Hematopoietic multipotent progenitor cell (in vitro differentiated cells): ENCODE data around the gene PPP1R11. TPM values are rescaled to one million over a fixed set of nuclear protein-coding genes. Genes with fewer than 3 reads are reported as not detected.

ENCODE experiments used
- DNase-seq, 3 donors: peaks; one replicate each; pipeline ENCODE4 v3.0.0-alpha.2; 2011 to 2015; ENCODE audit warnings: low read depth in 2 of 3, low spot score in 2 of 3
- total RNA-seq: library from RNA; depleted of rRNA; stranded (reverse); fragments of >200 nt; gene quantifications from one replicate; pipeline ENCODE4 v1.2.3, GENCODE V29; 2012

The PPP1R11 gene
- total RNA-seq, 1 donor: 16.7 TPM

- peak; percentile 75 to 96 (median 93) for DNase-seq
These were observed 5.7 kb upstream of the PPP1R11 start, which contains the start of gene POLR1H for GRCh38 chr6:30061092-30061857. Gene POLR1H, plus strand, starts transcription at chr6:30061265. Its CDS starts 260 bp downstream, at chr6:30061525.

- no peak for DNase-seq
These were observed 5.0 kb upstream of the PPP1R11 start for GRCh38 chr6:30061858-30062458.

- no peak for DNase-seq
These were observed 4.4 kb upstream of the PPP1R11 start for GRCh38 chr6:30062471-30063178.

- DNase-seq: no peak
These were observed 3.7 kb upstream of the PPP1R11 start for GRCh38 chr6:30063315-30063714.

GRCh38 chr6:30066082-30066481 lies 916 bp upstream of the PPP1R11 start:
- no peak for DNase-seq

GRCh38 chr6:30067460-30068139 lies 602 bp downstream of the PPP1R11 start:
- DNase-seq: no peak

GRCh38 chr6:30071081-30071818 lies 4.3 kb downstream of the PPP1R11 start:
- DNase-seq: peak in 1 of 3 donors; percentile 50

GRCh38 chr6:30071858-30072257 lies 4.9 kb downstream of the PPP1R11 start:
- no peak for DNase-seq

- no peak for DNase-seq
These were observed 6.7 kb downstream of the PPP1R11 start for GRCh38 chr6:30073489-30074235.

- DNase-seq: no peak
These were observed 7.5 kb downstream of the PPP1R11 start for GRCh38 chr6:30074331-30075093.

- no peak for DNase-seq
These were observed 8.2 kb downstream of the PPP1R11 start, which contains the start of gene RNF39 for GRCh38 chr6:30075094-30075789. Gene RNF39, minus strand, starts transcription at chr6:30075769. Its CDS starts 184 bp downstream, at chr6:30075585.

- no peak for DNase-seq
These were observed 9.1 kb downstream of the PPP1R11 start for GRCh38 chr6:30075790-30076732.

GRCh38 chr6:30077218-30077617 lies 10.2 kb downstream of the PPP1R11 start:
- no peak for DNase-seq

- no peak for DNase-seq
These were observed 20.9 kb downstream of the PPP1R11 start for GRCh38 chr6:30087876-30088275.

- DNase-seq: no peak
These were observed 24.8 kb downstream of the PPP1R11 start for GRCh38 chr6:30091577-30092381.

GRCh38 chr6:30092852-30093543 lies 26.0 kb downstream of the PPP1R11 start:
- no peak for DNase-seq
